Fibroblast of villous mesenchyme (primary cell): Measurements from ENCODE around the gene IL17RE. TPM values are rescaled to one million over a fixed set of nuclear protein-coding genes. Genes with fewer than 3 reads are reported as not detected.
A peak's percentile ranks its signal among the peaks of the same experiment; 100 is the strongest.

Experiments used
- DNase-seq: peaks from one replicate; pipeline ENCODE4 v3.0.0-alpha.2; 2010; ENCODE audit warnings: low read depth
- H3K4me3 ChIP-seq: 2 replicates; pipeline ENCODE4 v1.5.1; 2011; ENCODE audit warnings: low read depth, mild to moderate bottlenecking, low read length
- total RNA-seq: library from RNA; depleted of rRNA; stranded (reverse); fragments of >200 nt; gene quantifications from 2 replicates; pipeline ENCODE4 v1.2.3, GENCODE V29; 2012
- TF ChIP-seq, protein P1 (sequence below): IDR thresholded peaks from 2 replicates; pipeline ENCODE4 v1.5.1; 2012; ENCODE audit warnings: low read depth, mild to moderate bottlenecking, low read length; ENCODE audit not compliant: insufficient read depth

Gene IL17RE
- total RNA-seq, 1 donor, result 0.43 TPM

DNA sequence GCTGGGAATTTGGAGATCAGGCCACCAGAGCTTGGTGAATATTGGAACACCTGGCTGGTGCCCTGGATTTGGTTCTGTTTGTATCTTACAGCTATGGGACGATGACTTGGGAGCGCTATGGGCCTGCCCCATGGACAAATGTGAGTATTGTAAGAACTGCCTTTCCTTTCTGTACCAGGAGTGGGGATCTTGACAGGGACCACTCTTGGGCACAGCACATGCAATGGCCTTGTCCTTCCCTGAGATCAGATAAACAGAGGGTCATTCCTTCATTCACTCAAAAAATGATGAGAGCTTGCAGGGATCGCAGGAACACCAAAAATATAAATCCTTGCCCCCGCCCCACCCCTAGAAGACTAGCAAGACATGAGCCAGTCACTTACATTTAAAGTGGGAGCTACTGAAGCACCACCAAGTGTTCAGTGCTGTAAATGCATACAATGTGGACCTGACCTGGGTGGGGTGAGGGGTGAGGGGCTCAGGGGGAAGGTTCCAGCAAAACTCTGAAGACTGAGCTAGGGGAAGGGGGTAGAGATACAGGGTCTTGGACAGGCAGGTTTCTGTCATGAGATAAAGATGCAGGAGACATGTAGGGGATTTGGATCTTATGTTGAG is 28.3 kb downstream of the IL17RE start:
- no peak overlapping the region for H3K4me3 ChIP-seq
- TF ChIP-seq, protein P1, sequence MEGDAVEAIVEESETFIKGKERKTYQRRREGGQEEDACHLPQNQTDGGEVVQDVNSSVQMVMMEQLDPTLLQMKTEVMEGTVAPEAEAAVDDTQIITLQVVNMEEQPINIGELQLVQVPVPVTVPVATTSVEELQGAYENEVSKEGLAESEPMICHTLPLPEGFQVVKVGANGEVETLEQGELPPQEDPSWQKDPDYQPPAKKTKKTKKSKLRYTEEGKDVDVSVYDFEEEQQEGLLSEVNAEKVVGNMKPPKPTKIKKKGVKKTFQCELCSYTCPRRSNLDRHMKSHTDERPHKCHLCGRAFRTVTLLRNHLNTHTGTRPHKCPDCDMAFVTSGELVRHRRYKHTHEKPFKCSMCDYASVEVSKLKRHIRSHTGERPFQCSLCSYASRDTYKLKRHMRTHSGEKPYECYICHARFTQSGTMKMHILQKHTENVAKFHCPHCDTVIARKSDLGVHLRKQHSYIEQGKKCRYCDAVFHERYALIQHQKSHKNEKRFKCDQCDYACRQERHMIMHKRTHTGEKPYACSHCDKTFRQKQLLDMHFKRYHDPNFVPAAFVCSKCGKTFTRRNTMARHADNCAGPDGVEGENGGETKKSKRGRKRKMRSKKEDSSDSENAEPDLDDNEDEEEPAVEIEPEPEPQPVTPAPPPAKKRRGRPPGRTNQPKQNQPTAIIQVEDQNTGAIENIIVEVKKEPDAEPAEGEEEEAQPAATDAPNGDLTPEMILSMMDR, result no peak
- no peak for DNase-seq

DNA sequence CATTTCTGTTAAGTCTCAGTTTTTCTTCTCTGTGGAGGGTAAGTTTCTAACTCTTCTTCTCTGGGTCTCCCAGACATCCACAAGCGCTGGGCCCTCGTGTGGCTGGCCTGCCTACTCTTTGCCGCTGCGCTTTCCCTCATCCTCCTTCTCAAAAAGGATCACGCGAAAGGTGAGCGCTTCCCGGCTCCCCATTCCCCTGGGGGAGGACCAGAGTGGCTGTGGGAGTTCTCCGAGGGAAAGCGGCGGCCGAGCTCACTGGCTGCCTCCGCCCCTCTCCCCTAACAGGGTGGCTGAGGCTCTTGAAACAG is 29.8 kb downstream of the IL17RE start:
- DNase-seq, result no peak
- H3K4me3 ChIP-seq, result peak overlapping the region; percentile 84
- TF ChIP-seq, protein P1, result no peak

DNA sequence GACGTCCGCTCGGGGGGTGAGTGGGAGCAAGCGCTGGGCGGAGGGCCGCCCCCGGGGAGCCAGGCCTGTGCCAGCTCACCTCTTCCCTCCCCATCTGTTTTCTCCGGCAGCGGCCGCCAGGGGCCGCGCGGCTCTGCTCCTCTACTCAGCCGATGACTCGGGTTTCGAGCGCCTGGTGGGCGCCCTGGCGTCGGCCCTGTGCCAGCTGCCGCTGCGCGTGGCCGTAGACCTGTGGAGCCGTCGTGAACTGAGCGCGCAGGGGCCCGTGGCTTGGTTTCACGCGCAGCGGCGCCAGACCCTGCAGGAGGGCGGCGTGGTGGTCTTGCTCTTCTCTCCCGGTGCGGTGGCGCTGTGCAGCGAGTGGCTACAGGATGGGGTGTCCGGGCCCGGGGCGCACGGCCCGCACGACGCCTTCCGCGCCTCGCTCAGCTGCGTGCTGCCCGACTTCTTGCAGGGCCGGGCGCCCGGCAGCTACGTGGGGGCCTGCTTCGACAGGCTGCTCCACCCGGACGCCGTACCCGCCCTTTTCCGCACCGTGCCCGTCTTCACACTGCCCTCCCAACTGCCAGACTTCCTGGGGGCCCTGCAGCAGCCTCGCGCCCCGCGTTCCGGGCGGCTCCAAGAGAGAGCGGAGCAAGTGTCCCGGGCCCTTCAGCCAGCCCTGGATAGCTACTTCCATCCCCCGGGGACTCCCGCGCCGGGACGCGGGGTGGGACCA is 30.4 kb downstream of the IL17RE start:
- DNase-seq, result peak; percentile 71
- TF ChIP-seq, protein P1, result peak; percentile 76
- H3K4me3 ChIP-seq, result peak overlapping the region; percentile 84

DNA sequence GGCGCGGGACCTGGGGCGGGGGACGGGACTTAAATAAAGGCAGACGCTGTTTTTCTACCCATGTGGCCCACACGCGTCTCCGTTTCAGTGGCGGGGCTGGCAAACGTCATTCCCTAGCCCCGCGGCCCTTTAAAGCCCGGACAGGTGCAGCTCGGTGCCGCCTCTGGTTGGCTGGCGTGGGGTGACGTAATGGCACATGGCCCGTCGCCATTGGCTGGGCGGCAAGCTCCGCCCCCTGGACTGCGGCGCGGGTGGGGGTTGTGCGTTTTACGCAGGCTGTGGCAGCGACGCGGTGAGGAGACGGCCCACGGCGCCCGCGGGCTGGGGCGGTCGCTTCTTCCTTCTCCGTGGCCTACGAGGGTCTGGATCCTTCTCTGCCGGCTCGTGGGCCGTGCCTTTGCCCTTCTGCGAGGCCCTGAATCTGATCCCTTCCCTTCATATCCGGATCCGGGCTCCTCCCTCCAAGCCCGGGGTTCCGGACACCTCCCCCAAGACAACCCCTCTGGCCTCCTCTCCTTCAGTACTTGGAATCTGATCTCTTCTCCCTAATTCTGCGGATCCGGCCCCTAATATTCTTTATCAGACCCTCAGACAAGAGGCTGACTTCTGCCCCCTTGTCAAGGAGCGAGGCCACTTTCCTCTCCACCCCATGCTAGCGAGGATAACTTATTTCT is 31.1 kb downstream of the IL17RE start, which contains the start of gene CRELD1:
CRELD1 (plus strand) TSS at position 274 of the 674 bp plus-strand sequence. CDS start 605 bp downstream, outside the sequence.
- H3K4me3 ChIP-seq, result peak within 1 kb of the TSS; percentile 84
- peak; percentile 91 for DNase-seq
- TF ChIP-seq, protein P1, result no peak

DNA sequence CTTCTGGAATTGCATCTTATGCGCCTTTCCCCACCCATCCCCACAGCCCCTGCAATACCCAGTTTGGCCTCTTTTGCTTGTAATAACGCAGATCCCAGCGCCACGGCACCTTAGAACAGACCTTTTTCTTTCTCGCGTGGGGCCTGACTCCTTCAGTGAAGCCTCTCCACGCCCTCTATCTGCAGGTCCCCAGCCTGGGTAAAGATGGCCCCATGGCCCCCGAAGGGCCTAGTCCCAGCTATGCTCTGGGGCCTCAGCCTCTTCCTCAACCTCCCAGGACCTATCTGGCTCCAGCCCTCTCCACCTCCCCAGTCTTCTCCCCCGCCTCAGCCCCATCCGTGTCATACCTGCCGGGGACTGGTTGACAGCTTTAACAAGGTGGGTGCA is 31.6 kb downstream of the IL17RE start:
- peak overlapping the region; percentile 84 for H3K4me3 ChIP-seq
- no peak for DNase-seq
- TF ChIP-seq, protein P1, result peak; percentile 18

DNA sequence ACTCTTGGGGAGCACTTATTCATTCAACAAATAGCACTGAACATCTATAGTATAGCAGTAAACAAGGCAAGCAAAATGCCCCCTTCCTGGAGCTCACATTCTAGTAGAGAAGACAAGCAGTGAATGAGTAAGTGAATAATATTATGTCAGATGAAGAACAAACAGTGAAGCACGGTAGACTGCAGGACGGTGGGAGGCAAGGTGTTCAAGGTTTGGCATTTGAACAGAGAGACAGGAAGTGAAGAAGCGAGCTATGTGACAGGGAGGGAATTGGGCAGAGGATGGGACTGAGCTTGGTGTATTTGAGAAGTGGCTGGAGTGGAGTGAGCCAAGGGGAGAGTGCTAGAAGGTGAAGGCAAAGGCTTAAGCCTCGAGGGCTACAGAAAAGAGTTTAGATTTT is 32.3 kb downstream of the IL17RE start:
- no peak overlapping the region for H3K4me3 ChIP-seq
- no peak for DNase-seq
- TF ChIP-seq, protein P1, result no peak
